NCI-H446 treated with DMSO at 0.1 percent for 48 hours (cell line): Measurements from ENCODE around the gene MANF.
"Not testable (repeated sequence)": the region's sequence is repeated elsewhere in the genome, so short reads cannot be mapped to it uniquely, and the experiment has no call there.

ENCODE experiments used
- DNase-seq: peaks from one replicate; lab custom pipeline; 2025; lab: John Stamatoyannopoulos, UW

MANF gene

GRCh38 chr3:51384726-51385473 lies at the start of gene MANF:
MANF (plus strand) TSS chr3:51385291; CDS start chr3:51385343, 52 bp downstream.
- DNase-seq = peak; percentile 86

DNA sequence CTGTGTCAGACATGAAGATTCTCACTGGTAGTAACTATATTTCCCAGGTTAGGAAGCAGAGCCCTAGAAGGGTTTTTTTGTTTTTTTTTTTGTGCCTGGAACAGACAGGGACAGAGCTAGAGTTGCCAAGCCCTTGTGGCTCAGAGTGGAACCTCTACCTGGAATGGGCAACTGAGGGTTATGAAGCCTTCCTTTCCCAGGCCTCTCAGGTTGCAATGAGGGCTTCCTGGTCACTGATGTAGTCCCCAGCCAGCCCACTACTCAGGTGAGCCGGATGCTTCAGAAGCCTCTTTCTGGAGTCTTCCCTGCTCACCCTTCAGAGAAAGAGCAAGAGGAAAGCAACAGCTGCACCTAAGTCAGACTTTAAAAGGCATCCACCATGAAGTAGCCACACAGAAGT lies 48.8 kb upstream of the MANF start:
- DNase-seq = no peak

- DNase-seq = no peak
Observed at GRCh38 chr3:51337666-51338065, 47.4 kb upstream of the MANF start.

- no peak for DNase-seq
Observed at GRCh38 chr3:51338632-51339031, 46.5 kb upstream of the MANF start.

DNA sequence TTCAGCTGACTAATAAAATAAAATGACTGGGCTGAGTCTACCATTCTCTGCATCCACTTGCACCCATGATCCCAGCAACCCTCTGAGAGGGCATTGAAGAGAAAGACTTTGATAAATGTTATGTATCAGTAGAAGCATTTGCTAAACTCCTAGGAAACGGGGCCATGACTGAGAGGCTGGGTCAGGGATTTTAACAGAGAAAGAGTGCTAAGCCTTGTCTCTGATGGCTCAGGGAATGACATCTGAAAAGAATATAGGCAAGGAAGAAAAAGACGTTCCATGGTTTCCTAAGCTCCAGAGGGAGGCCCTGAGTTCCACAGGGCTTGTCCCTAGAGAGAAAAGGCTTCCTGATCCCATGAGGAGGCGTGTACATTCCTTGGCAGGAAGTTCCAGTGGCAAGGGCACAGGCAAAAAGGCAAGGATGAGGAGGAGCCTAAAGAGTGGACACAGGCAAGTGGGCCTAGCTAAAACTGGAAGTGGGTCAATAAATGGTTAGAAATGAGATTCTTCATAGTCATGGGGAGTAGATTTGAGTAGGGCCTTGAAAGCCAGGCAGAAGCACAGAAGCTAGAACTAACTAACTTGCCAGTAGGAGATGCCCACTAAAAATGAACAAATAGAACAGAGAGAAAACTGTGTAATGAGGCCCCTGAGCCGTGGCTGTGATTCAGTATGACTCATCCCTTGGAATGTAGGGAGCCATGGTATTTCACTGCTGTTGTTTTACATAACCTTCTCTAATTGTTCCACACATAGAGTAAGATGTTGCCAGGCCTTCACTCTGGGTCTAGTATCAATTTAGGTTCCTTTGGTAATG lies 44.9 kb upstream of the MANF start:
- DNase-seq = peak; percentile 0

DNA sequence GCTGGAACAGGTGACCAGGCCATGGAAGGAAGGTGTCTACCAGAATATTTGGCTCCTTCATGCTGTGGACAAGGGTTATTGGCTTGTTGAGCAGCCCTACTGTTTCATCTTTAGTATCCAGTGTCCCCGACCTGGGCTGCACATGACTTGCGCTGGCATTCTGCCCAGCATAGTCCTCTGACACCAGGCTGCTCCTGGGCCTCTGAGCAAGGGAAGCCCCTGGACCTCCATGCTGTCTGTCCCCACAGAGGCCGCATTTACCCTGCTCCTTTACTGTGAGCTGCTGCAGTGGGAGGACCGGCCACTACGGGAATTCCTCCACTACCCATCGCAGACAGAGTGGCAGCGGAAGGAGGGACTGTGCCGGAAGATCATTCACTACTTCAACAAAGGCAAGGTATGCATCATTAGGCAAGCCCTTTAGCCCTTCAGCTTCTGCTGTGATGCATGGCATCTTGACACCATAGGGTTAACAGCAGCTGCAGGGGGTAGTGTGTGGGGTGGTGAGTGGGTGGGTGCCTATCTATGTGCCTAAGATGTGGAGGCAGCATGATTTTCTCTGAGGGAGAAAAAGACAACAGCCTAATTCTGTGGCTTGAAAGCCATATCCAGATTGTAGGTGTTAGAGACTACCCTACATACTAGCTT lies 44.0 kb upstream of the MANF start:
- no peak for DNase-seq

DNA sequence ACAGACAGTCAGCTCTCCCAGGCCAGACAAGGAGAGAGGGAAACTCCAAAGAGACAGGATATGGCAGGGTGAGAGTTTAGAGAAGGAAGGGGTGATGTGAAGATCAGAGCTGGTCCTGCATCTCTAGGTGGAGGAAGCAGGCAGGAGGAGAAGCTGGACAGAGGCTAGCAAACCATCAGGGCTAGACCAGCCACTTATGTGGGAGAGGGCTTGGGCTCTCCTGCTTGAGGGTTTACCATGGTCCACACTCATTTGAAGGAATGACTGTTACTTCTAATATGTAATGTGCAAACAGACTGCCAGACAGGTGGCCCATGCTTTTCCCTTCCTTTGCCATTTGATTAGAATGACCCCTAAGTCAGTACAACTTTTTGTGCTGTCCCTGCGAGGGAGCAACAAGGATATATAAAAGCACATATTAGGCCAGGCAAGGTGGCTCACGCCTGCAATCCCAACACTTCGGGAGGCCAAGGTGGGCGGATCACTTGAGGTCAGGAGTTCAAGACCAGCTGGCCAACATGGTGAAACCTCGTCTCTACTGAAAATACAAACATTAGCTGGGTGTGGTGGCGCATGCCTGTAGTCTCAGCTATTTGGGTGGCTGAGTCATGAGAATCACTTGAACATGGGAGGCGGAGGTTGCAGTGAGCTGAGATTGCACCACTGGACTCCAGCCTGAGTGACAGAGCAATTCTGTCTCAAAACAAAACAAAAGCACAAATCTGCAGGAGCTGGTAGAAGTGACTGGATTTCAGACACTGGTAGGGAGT lies 41.0 kb upstream of the MANF start:
- DNase-seq = no peak

- no peak for DNase-seq
Observed at GRCh38 chr3:51350751-51351150, 34.3 kb upstream of the MANF start.

DNA sequence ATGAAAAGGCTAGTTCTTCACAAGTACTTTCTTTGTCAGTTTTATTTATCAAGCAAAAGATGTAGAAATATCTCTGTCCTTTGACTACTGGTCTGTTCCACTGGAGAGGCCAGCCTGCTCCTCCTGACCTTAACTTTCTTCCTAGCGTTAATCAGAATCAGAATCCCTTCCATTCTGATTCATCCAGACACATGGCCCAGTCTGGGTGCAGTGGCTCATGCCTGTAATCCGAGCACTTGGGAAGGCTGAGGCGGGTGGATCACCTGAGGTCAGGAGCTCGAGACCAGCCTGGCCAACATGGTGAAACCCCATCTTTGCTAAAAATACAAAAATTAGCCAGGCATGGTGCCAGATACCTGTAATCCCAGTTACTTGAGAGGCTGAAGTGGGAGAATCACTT lies 32.0 kb upstream of the MANF start:
- no peak for DNase-seq

GRCh38 chr3:51353691-51354090 lies 31.4 kb upstream of the MANF start:
- no peak for DNase-seq

DNA sequence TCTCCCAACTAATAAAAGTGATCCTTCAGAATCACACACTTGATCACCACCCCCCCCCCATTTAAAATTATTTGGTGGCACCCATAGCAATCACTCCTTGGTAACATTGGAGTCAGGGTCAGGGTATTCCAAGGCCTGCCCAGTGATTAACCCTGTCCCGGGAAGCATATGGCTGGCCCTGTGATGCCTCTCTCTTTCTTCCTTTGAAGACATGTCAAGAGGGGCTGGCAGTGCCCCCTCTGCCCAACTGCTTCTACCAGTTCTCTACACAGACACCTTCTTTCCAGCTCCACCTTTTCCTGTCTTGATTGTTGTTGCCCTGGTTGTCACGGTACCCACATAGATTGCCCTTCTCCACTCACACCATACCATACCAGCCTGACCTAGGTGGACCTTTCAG lies 30.9 kb upstream of the MANF start:
- DNase-seq = no peak

DNA sequence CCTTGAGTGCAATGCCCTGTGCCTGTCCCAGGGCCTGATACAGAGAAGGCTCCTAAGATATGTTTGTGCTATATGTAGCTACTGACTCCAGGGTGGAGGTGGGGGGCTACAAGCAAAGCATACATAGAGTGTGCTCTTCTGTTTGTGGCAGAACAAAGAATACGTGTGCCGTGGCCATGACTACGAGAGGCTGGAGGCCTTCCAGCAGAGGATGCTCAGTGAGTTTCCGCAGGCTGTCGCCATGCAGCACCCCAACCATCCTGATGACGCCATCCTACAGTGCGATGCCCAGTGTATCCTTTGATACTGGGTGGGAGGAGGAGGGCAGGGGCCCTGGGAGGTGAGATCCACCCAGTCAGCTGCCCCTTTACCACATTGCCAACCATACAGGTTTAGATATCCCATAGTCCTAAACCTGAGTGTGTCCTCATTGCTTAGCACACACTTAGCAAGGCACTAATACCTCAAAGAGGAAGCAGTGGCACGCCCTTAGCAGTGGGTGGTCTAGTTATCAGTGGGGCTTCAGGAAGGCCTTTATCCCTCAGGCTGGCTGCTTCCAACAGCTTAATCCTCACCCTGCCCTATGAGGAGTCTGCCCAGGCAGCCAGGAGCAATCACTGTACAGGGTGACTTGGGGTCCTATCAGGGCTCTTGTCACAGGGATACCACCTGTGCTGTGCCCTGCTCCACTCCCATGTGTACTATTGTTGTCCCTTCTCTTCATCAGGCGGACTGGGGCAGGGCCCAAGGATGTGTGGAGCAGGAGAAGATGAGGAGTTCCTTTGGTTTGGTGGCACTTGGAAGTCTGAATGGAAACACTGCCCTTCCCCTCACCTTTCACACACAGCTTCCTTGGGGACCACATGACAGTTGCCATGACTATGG lies 30.1 kb upstream of the MANF start:
- no peak for DNase-seq

DNA sequence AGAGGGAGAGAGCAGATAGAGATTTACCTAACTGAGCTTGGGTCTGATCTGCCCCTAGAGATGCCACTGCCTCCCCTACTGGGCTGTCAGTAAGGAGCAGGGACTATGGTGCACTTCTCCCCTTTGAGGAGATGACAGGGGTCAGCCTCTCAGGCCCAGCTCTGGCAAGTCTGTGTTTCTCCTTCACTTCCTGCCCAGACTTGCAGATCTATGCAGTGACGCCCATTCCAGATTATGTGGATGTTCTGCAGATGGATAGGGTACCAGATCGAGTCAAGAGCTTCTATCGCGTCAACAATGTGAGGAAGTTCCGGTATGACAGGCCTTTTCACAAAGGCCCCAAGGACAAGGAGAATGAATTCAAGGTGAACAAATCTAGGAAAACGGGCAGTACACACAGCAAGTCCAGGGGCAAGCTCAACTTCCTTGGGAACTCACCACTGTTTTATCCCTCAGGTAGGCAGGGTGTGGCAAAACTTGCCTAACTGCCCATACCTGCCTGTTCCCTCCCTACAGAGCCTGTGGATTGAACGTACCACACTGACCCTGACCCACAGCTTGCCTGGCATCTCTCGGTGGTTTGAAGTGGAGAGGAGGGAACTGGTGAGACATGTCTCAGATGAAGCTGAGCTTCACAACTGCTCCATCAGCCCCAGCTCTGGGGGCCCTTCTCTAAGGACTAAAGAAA lies 29.1 kb upstream of the MANF start:
- no peak for DNase-seq

DNA sequence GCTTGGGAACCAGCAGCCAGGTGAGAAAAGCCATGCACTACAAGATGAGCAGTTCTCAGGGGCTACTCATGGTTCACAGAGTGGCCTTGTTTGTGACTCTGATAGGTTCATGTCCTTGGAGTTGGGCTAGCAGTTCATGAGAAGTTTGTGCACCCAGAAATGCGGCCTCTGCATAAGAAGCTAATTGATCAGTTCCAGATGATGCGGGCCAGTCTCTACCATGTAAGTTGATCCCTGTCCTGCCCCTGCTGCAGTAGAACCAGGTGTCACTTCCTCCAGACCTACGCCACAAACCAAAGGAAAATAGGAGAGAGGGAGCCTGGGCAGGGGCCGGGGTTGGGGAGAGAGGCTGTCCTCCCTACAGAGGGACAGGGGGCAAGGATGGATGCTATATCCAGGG lies 27.2 kb upstream of the MANF start:
- DNase-seq = no peak

DNA sequence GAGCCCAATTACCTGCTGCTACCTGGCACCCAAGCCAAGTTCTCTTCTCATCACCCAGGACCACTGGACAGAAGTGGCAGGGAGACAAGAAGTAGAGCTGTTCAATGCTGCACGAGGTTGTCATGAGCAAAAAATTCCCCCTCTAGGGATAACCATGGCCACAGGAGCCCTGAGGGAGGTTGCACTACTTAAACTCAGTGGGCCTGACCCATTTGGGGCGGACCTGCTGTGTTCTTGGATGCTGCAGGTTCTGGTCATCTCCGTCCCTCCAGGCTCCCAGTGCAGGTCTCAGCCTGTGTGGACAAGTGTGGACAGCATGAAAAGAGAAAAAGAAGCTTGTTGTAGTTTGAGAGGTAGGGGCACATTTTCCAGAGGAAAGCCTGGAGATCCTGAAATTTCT lies 26.1 kb upstream of the MANF start:
- no peak for DNase-seq

DNA sequence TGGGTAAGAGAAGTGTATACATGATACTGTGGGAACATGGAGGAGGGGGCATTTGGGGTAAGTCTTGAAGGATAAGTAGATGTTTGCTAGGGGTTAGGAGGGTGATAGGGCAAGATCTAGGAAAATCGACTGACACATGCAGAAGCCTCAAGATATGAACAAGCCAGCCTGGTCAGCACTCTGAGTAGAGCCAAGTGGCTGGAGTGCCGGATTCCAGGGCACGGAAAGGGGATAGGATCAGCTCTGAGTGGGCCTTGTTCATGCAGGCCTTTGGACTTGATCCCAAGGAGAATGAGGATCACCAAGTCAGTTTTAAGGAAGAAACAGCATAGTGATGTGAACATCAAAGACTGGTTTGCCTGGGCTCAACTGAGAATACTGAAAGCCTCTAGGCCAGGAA lies 24.3 kb upstream of the MANF start:
- DNase-seq = no peak

GRCh38 chr3:51361746-51362145 lies 23.3 kb upstream of the MANF start:
- DNase-seq = no peak

DNA sequence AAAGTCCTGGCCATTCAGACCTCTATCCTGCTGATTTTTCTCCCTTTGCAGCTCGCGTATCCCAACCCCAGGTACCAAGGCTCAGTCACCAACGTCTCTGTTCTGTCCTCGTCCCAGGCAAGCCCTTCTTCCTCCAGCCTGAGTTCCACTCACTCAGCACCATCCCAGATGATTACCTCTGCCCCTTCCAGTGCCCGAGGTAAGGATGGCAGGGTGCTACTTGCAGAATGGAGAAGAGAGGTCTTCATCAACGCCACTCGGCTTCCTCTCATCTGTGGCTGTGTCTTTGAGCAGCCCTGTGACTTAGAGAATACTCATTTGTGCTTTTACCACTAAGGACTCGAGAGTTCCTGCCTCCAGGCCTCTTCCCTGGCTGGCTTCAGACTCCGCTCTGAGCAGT lies 22.6 kb upstream of the MANF start:
- DNase-seq = no peak

GRCh38 chr3:51368276-51368675 lies 16.8 kb upstream of the MANF start:
- not testable (repeated sequence) for DNase-seq

GRCh38 chr3:51371943-51372557 lies 13.0 kb upstream of the MANF start:
- no peak for DNase-seq
